Keratinocyte (primary cell): ENCODE results near the gene SRP54. TPM values are rescaled to one million over a fixed set of nuclear protein-coding genes. Genes with fewer than 3 reads are reported as not detected.

Source experiments
- DNase-seq: peaks from one replicate; pipeline ENCODE4 v3.0.0-alpha.2; 2011; ENCODE audit warnings: low read depth, missing footprints, low spot score
- FAIRE-seq: peaks from 2 replicates; lab custom pipeline; 2011; peaks lifted over from hg19 to GRCh38; lab: Jason Lieb, UNC
- H2AFZ ChIP-seq: 2 replicates; pipeline ENCODE4 v1.6.0; 2012; ENCODE audit warnings: low read length, control low read depth, inconsistent platforms; ENCODE audit not compliant: control insufficient read depth
- H3K27ac ChIP-seq: 2 replicates; pipeline ENCODE4 v1.5.1; 2011; ENCODE audit warnings: low read length; ENCODE audit not compliant: control insufficient read depth, insufficient read depth
- H3K27me3 ChIP-seq: 3 replicates; pipeline ENCODE4 v1.6.0; 2011; ENCODE audit warnings: low read length; ENCODE audit not compliant: control insufficient read depth, insufficient read depth; ENCODE audit errors: extremely low read depth
- H3K36me3 ChIP-seq, 2 experiments: 2 replicates in 1 of 2; 3 replicates in 1 of 2; pipeline ENCODE4 v1.5.1; 2011; ENCODE audit warnings: low read length in 2 of 2, mild to moderate bottlenecking in 1 of 2; ENCODE audit not compliant: control insufficient read depth in 2 of 2, insufficient read depth in 2 of 2; ENCODE audit errors: extremely low read depth in 1 of 2
- H3K4me1 ChIP-seq: 3 replicates; pipeline ENCODE4 v1.5.1; 2011; ENCODE audit warnings: low read length; ENCODE audit not compliant: control insufficient read depth, insufficient read depth; ENCODE audit errors: extremely low read depth
- H3K4me2 ChIP-seq: 3 replicates; pipeline ENCODE4 v1.6.0; 2011; ENCODE audit warnings: low read depth, low read length; ENCODE audit not compliant: control insufficient read depth, insufficient read depth; ENCODE audit errors: extremely low read depth
- H3K4me3 ChIP-seq, 3 experiments: fragments of 200-600 bp in 1 of 3; sonication (generic) in 1 of 3; 2 replicates in 2 of 3; 3 replicates in 1 of 3; pipeline ENCODE4 v1.5.1; 2011 to 2016; ENCODE audit warnings: low read length in 3 of 3, mild to moderate bottlenecking in 3 of 3, control low read depth in 2 of 3, inconsistent platforms in 1 of 3, low read depth in 1 of 3, mixed read lengths in 1 of 3, mixed run types in 1 of 3, moderate library complexity in 1 of 3; ENCODE audit not compliant: control insufficient read depth in 2 of 3, insufficient read depth in 2 of 3; ENCODE audit errors: extremely low read depth in 1 of 3
- H3K79me2 ChIP-seq: 2 replicates; pipeline ENCODE4 v1.6.0; 2012; ENCODE audit warnings: low read length; ENCODE audit not compliant: control insufficient read depth, insufficient read depth
- H3K9ac ChIP-seq: 3 replicates; pipeline ENCODE4 v1.6.0; 2011; ENCODE audit warnings: low read length; ENCODE audit not compliant: control insufficient read depth, insufficient read depth; ENCODE audit errors: extremely low read depth
- H3K9me1 ChIP-seq: 3 replicates; pipeline ENCODE4 v1.6.0; 2011; ENCODE audit warnings: low read length; ENCODE audit not compliant: control insufficient read depth, insufficient read depth; ENCODE audit errors: extremely low read depth
- H3K9me3 ChIP-seq: 2 replicates; pipeline ENCODE4 v1.5.1; 2012; ENCODE audit warnings: low read depth, low read length; ENCODE audit not compliant: control insufficient read depth
- H4K20me1 ChIP-seq: 3 replicates; pipeline ENCODE4 v1.6.0; 2011; ENCODE audit warnings: low read length; ENCODE audit not compliant: control insufficient read depth, insufficient read depth; ENCODE audit errors: extremely low read depth
- EZH2 ChIP-seq: IDR thresholded peaks from one replicate; pipeline ENCODE4 v1.6.1; 2012; ENCODE audit warnings: inconsistent platforms, mild to moderate bottlenecking, low read length, moderate library complexity
- dilution Hi-C: fragments of 300-500 bp; cut with MboI; formaldehyde crosslinking; loops from one replicate; pipeline ENCODE4 v1.7.0; 2020; ENCODE audit warnings: low sequenced_read_pairs; ENCODE audit not compliant: extremely low pct_ligation_motif_present
- polyA plus RNA-seq, 5 experiments: library from polyadenylated mRNA; depleted of rRNA in 3 of 5; stranded (reverse) in 3 of 5; stranded (forward) in 1 of 5; unstranded in 1 of 5; fragments of >200 nt; gene quantifications; 1 replicate in 1 of 5; 2 replicates in 3 of 5; 3 replicates in 1 of 5; pipeline versions ENCODE4 v1.2.1 to v1.2.3, GENCODE V29; 2011 to 2012; ENCODE audit warnings: missing spikeins in 2 of 5, low read depth in 1 of 5, low replicate concordance in 1 of 5
- TF ChIP-seq, protein P1 (sequence below), 3 experiments: IDR thresholded peaks in 1 of 3; conservative IDR thresholded peaks in 1 of 3; optimal IDR thresholded peaks in 1 of 3; 2 replicates in 2 of 3; 3 replicates in 1 of 3; pipeline versions ENCODE3 to v1.5.1; 2011; ENCODE audit warnings: low read length in 3 of 3, mild to moderate bottlenecking in 3 of 3, moderate library complexity in 2 of 3, control low read depth in 1 of 3, inconsistent platforms in 1 of 3; ENCODE audit not compliant: insufficient read depth in 2 of 3; ENCODE audit errors: extremely low read depth in 1 of 3

Gene SRP54
- polyA plus RNA-seq, 1 donor (not counting 4 experiments of a cell fraction or from before 2014, with no cell fraction given): 41.6 TPM

DNA sequence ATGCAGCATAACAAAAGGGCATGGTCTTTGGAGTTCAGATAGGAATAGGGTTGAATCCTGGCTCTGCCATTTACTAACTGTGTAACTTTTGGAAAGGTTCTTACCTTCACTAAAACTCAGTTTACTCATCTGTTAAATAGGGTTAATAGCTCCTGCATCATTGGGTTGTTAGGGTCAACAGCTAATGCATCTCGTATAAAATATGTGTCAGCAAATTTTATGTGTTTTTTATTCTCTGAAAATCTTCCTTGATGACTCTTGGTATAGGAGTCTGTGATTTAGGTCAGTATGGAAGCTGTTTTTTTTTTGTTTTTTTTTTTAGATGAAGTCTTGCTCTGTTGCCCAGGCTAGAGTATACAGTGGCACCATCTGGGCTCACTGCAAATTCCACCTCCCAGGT, 36.1 kb upstream of the SRP54 start:
- DNase-seq (no peak), FAIRE-seq (no peak)
- Histone ChIP-seq H3K27ac (no peak overlapping the region), H3K79me2 (no peaks in the 10 kb centered on the region), H3K36me3 (no peaks in the 10 kb centered on the region), H3K9ac (no peak overlapping the region), H3K4me2 (no peak overlapping the region), H3K4me1 (no peaks in the 10 kb centered on the region), H3K27me3 (no peaks in the 10 kb centered on the region), H3K9me3 (no peaks in the 10 kb centered on the region), H4K20me1 (no peaks in the 10 kb centered on the region), H2AFZ (no peak overlapping the region), H3K9me1 (no peaks in the 10 kb centered on the region), H3K4me3 (no peak overlapping the region)
- dilution Hi-C loops: no loop called here
- TF ChIP-seq, protein P1, sequence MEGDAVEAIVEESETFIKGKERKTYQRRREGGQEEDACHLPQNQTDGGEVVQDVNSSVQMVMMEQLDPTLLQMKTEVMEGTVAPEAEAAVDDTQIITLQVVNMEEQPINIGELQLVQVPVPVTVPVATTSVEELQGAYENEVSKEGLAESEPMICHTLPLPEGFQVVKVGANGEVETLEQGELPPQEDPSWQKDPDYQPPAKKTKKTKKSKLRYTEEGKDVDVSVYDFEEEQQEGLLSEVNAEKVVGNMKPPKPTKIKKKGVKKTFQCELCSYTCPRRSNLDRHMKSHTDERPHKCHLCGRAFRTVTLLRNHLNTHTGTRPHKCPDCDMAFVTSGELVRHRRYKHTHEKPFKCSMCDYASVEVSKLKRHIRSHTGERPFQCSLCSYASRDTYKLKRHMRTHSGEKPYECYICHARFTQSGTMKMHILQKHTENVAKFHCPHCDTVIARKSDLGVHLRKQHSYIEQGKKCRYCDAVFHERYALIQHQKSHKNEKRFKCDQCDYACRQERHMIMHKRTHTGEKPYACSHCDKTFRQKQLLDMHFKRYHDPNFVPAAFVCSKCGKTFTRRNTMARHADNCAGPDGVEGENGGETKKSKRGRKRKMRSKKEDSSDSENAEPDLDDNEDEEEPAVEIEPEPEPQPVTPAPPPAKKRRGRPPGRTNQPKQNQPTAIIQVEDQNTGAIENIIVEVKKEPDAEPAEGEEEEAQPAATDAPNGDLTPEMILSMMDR (optimal IDR thresholded peaks at IDR 0.05 in 1 of 3, IDR thresholded peaks at IDR 0.05 in 1 of 3, conservative IDR thresholded peaks at IDR 0.05 in 1 of 3; ENCODE audit: extremely low read depth in 1 of 3, insufficient read depth in 2 of 3, low read length in 3 of 3): no peak
- TF ChIP-seq EZH2: no peak

DNA sequence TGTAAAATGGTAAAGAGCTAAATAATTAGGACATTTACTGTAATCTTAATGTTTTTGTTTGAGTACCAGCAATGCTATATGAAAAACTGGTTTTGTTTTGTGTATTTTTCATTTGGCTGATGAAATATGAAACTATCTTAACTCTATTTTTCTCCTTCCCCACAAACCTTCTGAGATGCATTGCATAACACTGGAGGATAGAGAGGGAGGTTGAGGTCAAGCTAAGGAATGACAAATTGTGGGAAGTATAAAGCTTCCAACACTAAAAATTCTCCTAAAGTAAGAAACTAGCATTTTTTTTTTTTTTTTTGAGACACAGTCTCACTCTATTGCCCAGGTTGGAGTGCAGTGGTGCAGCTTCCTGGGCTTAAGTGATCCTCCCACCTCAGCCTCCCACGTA, 31.5 kb upstream of the SRP54 start:
- H3K9me1 ChIP-seq: no peaks in the 10 kb centered on the region
- H3K27ac ChIP-seq: no peak overlapping the region
- H3K4me3 ChIP-seq: no peak overlapping the region
- no peak for DNase-seq
- H4K20me1 ChIP-seq: no peaks in the 10 kb centered on the region
- TF ChIP-seq, protein P1 (optimal IDR thresholded peaks at IDR 0.05 in 1 of 3, IDR thresholded peaks at IDR 0.05 in 1 of 3, conservative IDR thresholded peaks at IDR 0.05 in 1 of 3; ENCODE audit: extremely low read depth in 1 of 3, insufficient read depth in 2 of 3, low read length in 3 of 3): no peak
- no peak for TF ChIP-seq EZH2
- dilution Hi-C loops: no loop called here
- no peak overlapping the region for H3K9ac ChIP-seq
- no peak for FAIRE-seq
- no peak overlapping the region for H3K4me2 ChIP-seq
- H2AFZ ChIP-seq: no peak overlapping the region
- H3K79me2 ChIP-seq: no peaks in the 10 kb centered on the region
- H3K27me3 ChIP-seq: no peaks in the 10 kb centered on the region
- H3K36me3 ChIP-seq: peaks cover 0 to 3% of the 10 kb centered on the region in 2 experiments
- H3K9me3 ChIP-seq: no peaks in the 10 kb centered on the region
- no peaks in the 10 kb centered on the region for H3K4me1 ChIP-seq
